ENCODE data around the gene FANCB.

The FANCB gene

GRCh38 chrX:14913241-14913640, 40.4 kb upstream of the FANCB start:
- ChIA-PET POLR2A (no interaction called here), CTCF (no interaction called here)
- no peaks in the 10 kb centered on the region for H3K4me1 ChIP-seq (ENCODE audit: control extremely low read depth in 1 of 4, control insufficient read depth in 4 of 4, insufficient read depth in 4 of 4, low read length in 3 of 4)
- H3K4me3 ChIP-seq (ENCODE audit: control insufficient read depth in 1 of 7, extremely low read depth in 1 of 7, insufficient read depth in 4 of 7, low read depth in 2 of 7, low read length in 6 of 7): no peak overlapping the region
- no peak for DNase-seq
- H3K27me3 ChIP-seq (replicated peaks in 2 of 5; ENCODE audit: control insufficient read depth in 4 of 5, insufficient read depth in 5 of 5, low read length in 4 of 5): peaks cover 0 to 2% (median 0%) of the 10 kb centered on the region in 5 experiments
- H3K9me3 ChIP-seq (ENCODE audit: control extremely low read depth in 1 of 5, control insufficient read depth in 4 of 5, insufficient read depth in 2 of 5, low read depth in 1 of 5, low read length in 4 of 5): no peaks in the 10 kb centered on the region
- WGBS (ENCODE audit: insufficient coverage): 100% methylated on average over 1 of the region's 2 CpGs
- peaks cover 2 to 25% (median 11%) of the 10 kb centered on the region in 4 experiments for H3K36me3 ChIP-seq (ENCODE audit: control insufficient read depth in 4 of 4, insufficient read depth in 4 of 4, low read length in 3 of 4)
- no peak overlapping the region for H3K27ac ChIP-seq (ENCODE audit: insufficient read depth in 1 of 2, low read depth in 1 of 2, low read length in 2 of 2, poor library complexity in 1 of 2, severe bottlenecking in 2 of 2)

- CTCF ChIA-PET: no interaction called here
- Histone ChIP-seq H3K4me3 (ENCODE audit: control insufficient read depth in 1 of 7, extremely low read depth in 1 of 7, insufficient read depth in 4 of 7, low read depth in 2 of 7, low read length in 6 of 7) (no peak overlapping the region), H3K4me1 (ENCODE audit: control extremely low read depth in 1 of 4, control insufficient read depth in 4 of 4, insufficient read depth in 4 of 4, low read length in 3 of 4) (no peaks in the 10 kb centered on the region), H3K27me3 (replicated peaks in 2 of 5; ENCODE audit: control insufficient read depth in 4 of 5, insufficient read depth in 5 of 5, low read length in 4 of 5) (no peaks in the 10 kb centered on the region), H3K36me3 (ENCODE audit: control insufficient read depth in 4 of 4, insufficient read depth in 4 of 4, low read length in 3 of 4) (peaks cover 0 to 12% (median 6%) of the 10 kb centered on the region in 4 experiments), H3K9me3 (ENCODE audit: control extremely low read depth in 1 of 5, control insufficient read depth in 4 of 5, insufficient read depth in 2 of 5, low read depth in 1 of 5, low read length in 4 of 5) (peaks cover 1 to 11% (median 4%) of the 10 kb centered on the region in 5 experiments), H3K27ac (ENCODE audit: insufficient read depth in 1 of 2, low read depth in 1 of 2, low read length in 2 of 2, poor library complexity in 1 of 2, severe bottlenecking in 2 of 2) (no peak overlapping the region)
- POLR2A ChIA-PET: no interaction called here
- WGBS (ENCODE audit: insufficient coverage): no CpG with 5 or more reads among the region's 2 CpGs
- DNase-seq: no peak
Observed at GRCh38 chrX:14903891-14904290, 31.0 kb upstream of the FANCB start.

- H3K27ac ChIP-seq (ENCODE audit: insufficient read depth in 1 of 2, low read depth in 1 of 2, low read length in 2 of 2, poor library complexity in 1 of 2, severe bottlenecking in 2 of 2): no peak overlapping the region
- no peak overlapping the region for H3K4me3 ChIP-seq (ENCODE audit: control insufficient read depth in 1 of 7, extremely low read depth in 1 of 7, insufficient read depth in 4 of 7, low read depth in 2 of 7, low read length in 6 of 7)
- no peaks in the 10 kb centered on the region for H3K27me3 ChIP-seq (replicated peaks in 2 of 5; ENCODE audit: control insufficient read depth in 4 of 5, insufficient read depth in 5 of 5, low read length in 4 of 5)
- CTCF ChIA-PET: no interaction called here
- peaks cover 1 to 11% (median 4%) of the 10 kb centered on the region in 5 experiments for H3K9me3 ChIP-seq (ENCODE audit: control extremely low read depth in 1 of 5, control insufficient read depth in 4 of 5, insufficient read depth in 2 of 5, low read depth in 1 of 5, low read length in 4 of 5)
- H3K36me3 ChIP-seq (ENCODE audit: control insufficient read depth in 4 of 4, insufficient read depth in 4 of 4, low read length in 3 of 4): peaks cover 0 to 12% (median 6%) of the 10 kb centered on the region in 4 experiments
- DNase-seq: peak in 2 of 3 donors; percentile 4 to 6
- POLR2A ChIA-PET: no interaction called here
- H3K4me1 ChIP-seq (ENCODE audit: control extremely low read depth in 1 of 4, control insufficient read depth in 4 of 4, insufficient read depth in 4 of 4, low read length in 3 of 4): no peaks in the 10 kb centered on the region
Observed at GRCh38 chrX:14902537-14902936, 29.7 kb upstream of the FANCB start.

- ChIA-PET CTCF (no interaction called here), POLR2A (no interaction called here)
- peaks cover 3 to 14% (median 6%) of the 10 kb centered on the region in 4 experiments for H3K36me3 ChIP-seq (ENCODE audit: control insufficient read depth in 4 of 4, insufficient read depth in 4 of 4, low read length in 3 of 4)
- H3K27ac ChIP-seq (ENCODE audit: insufficient read depth in 1 of 2, low read depth in 1 of 2, low read length in 2 of 2, poor library complexity in 1 of 2, severe bottlenecking in 2 of 2): no peak overlapping the region
- H3K4me1 ChIP-seq (ENCODE audit: control extremely low read depth in 1 of 4, control insufficient read depth in 4 of 4, insufficient read depth in 4 of 4, low read length in 3 of 4): no peaks in the 10 kb centered on the region
- DNase-seq: peak in 2 of 3 donors; percentile 27 to 48
- peaks cover 1 to 5% (median 3%) of the 10 kb centered on the region in 5 experiments for H3K9me3 ChIP-seq (ENCODE audit: control extremely low read depth in 1 of 5, control insufficient read depth in 4 of 5, insufficient read depth in 2 of 5, low read depth in 1 of 5, low read length in 4 of 5)
- no peak overlapping the region for H3K4me3 ChIP-seq (ENCODE audit: control insufficient read depth in 1 of 7, extremely low read depth in 1 of 7, insufficient read depth in 4 of 7, low read depth in 2 of 7, low read length in 6 of 7)
- peaks cover 0 to 4% (median 0%) of the 10 kb centered on the region in 5 experiments for H3K27me3 ChIP-seq (replicated peaks in 2 of 5; ENCODE audit: control insufficient read depth in 4 of 5, insufficient read depth in 5 of 5, low read length in 4 of 5)
Observed at GRCh38 chrX:14899607-14900006, 26.7 kb upstream of the FANCB start.

GRCh38 chrX:14897042-14897441, 24.2 kb upstream of the FANCB start:
- Histone ChIP-seq H3K36me3 (ENCODE audit: control insufficient read depth in 4 of 4, insufficient read depth in 4 of 4, low read length in 3 of 4) (peaks cover 0 to 7% (median 4%) of the 10 kb centered on the region in 4 experiments), H3K9me3 (ENCODE audit: control extremely low read depth in 1 of 5, control insufficient read depth in 4 of 5, insufficient read depth in 2 of 5, low read depth in 1 of 5, low read length in 4 of 5) (no peaks in the 10 kb centered on the region), H3K27ac (ENCODE audit: insufficient read depth in 1 of 2, low read depth in 1 of 2, low read length in 2 of 2, poor library complexity in 1 of 2, severe bottlenecking in 2 of 2) (no peak overlapping the region), H3K4me1 (ENCODE audit: control extremely low read depth in 1 of 4, control insufficient read depth in 4 of 4, insufficient read depth in 4 of 4, low read length in 3 of 4) (no peaks in the 10 kb centered on the region), H3K4me3 (ENCODE audit: control insufficient read depth in 1 of 7, extremely low read depth in 1 of 7, insufficient read depth in 4 of 7, low read depth in 2 of 7, low read length in 6 of 7) (no peak overlapping the region), H3K27me3 (replicated peaks in 2 of 5; ENCODE audit: control insufficient read depth in 4 of 5, insufficient read depth in 5 of 5, low read length in 4 of 5) (peaks cover 0 to 4% (median 0%) of the 10 kb centered on the region in 5 experiments)
- CTCF ChIA-PET: no interaction called here
- no peak for DNase-seq
- POLR2A ChIA-PET: no interaction called here
- no CpG with 5 or more reads among the region's 2 CpGs for WGBS (ENCODE audit: insufficient coverage)

- WGBS (ENCODE audit: insufficient coverage): 89% methylated on average over 1 of the region's 2 CpGs
- POLR2A ChIA-PET: interaction anchor here (0.6 kb wide), 1 partner anchor 9 kb away, joined by 3 read pairs; no protein-coding TSS in a partner anchor
Observed at GRCh38 chrX:14896273-14896672, 23.4 kb upstream of the FANCB start.

GRCh38 chrX:14886252-14886651, 13.4 kb upstream of the FANCB start:
- DNase-seq: no peak
- Histone ChIP-seq H3K4me1 (ENCODE audit: control extremely low read depth in 1 of 4, control insufficient read depth in 4 of 4, insufficient read depth in 4 of 4, low read length in 3 of 4) (no peaks in the 10 kb centered on the region), H3K27ac (ENCODE audit: insufficient read depth in 1 of 2, low read depth in 1 of 2, low read length in 2 of 2, poor library complexity in 1 of 2, severe bottlenecking in 2 of 2) (no peak overlapping the region), H3K27me3 (replicated peaks in 2 of 5; ENCODE audit: control insufficient read depth in 4 of 5, insufficient read depth in 5 of 5, low read length in 4 of 5) (no peaks in the 10 kb centered on the region), H3K36me3 (ENCODE audit: control insufficient read depth in 4 of 4, insufficient read depth in 4 of 4, low read length in 3 of 4) (no peaks in the 10 kb centered on the region), H3K4me3 (ENCODE audit: control insufficient read depth in 1 of 7, extremely low read depth in 1 of 7, insufficient read depth in 4 of 7, low read depth in 2 of 7, low read length in 6 of 7) (no peak overlapping the region), H3K9me3 (ENCODE audit: control extremely low read depth in 1 of 5, control insufficient read depth in 4 of 5, insufficient read depth in 2 of 5, low read depth in 1 of 5, low read length in 4 of 5) (no peaks in the 10 kb centered on the region)
- POLR2A ChIA-PET: interaction anchor here (0.5 kb wide), 1 partner anchor 1021 kb away, joined by 5 read pairs; no protein-coding TSS in a partner anchor
- CTCF ChIA-PET: no interaction called here
- no CpG with 5 or more reads among the region's 3 CpGs for WGBS (ENCODE audit: insufficient coverage)

More at GRCh38 chrX:14896273-14896672, 23.4 kb upstream of the FANCB start:
- Histone ChIP-seq H3K4me1 (ENCODE audit: control extremely low read depth in 1 of 4, control insufficient read depth in 4 of 4, insufficient read depth in 4 of 4, low read length in 3 of 4) (no peaks in the 10 kb centered on the region), H3K36me3 (ENCODE audit: control insufficient read depth in 4 of 4, insufficient read depth in 4 of 4, low read length in 3 of 4) (peaks cover 0 to 7% (median 4%) of the 10 kb centered on the region in 4 experiments), H3K27ac (ENCODE audit: insufficient read depth in 1 of 2, low read depth in 1 of 2, low read length in 2 of 2, poor library complexity in 1 of 2, severe bottlenecking in 2 of 2) (no peak overlapping the region), H3K9me3 (ENCODE audit: control extremely low read depth in 1 of 5, control insufficient read depth in 4 of 5, insufficient read depth in 2 of 5, low read depth in 1 of 5, low read length in 4 of 5) (no peaks in the 10 kb centered on the region), H3K27me3 (replicated peaks in 2 of 5; ENCODE audit: control insufficient read depth in 4 of 5, insufficient read depth in 5 of 5, low read length in 4 of 5) (peaks cover 0 to 4% (median 0%) of the 10 kb centered on the region in 5 experiments), H3K4me3 (ENCODE audit: control insufficient read depth in 1 of 7, extremely low read depth in 1 of 7, insufficient read depth in 4 of 7, low read depth in 2 of 7, low read length in 6 of 7) (no peak overlapping the region)
- DNase-seq: no peak
- CTCF ChIA-PET: no interaction called here
